GM19452 (cell line): ENCODE measurements around the gene NFE2L2.
"Not testable (repeated sequence)": the region's sequence is repeated elsewhere in the genome, so short reads cannot be mapped to it uniquely, and the experiment has no call there.

ENCODE experiments used
- ATAC-seq: cut with Tn5 transposase; IDR thresholded peaks from one replicate; pipeline ENCODE4 v1.9.1; 2021; ENCODE audit not compliant: unreplicated experiment

Gene NFE2L2

GRCh38 chr2:177204417-177204816, 60.1 kb downstream of the NFE2L2 start:
- no peak for ATAC-seq

DNA sequence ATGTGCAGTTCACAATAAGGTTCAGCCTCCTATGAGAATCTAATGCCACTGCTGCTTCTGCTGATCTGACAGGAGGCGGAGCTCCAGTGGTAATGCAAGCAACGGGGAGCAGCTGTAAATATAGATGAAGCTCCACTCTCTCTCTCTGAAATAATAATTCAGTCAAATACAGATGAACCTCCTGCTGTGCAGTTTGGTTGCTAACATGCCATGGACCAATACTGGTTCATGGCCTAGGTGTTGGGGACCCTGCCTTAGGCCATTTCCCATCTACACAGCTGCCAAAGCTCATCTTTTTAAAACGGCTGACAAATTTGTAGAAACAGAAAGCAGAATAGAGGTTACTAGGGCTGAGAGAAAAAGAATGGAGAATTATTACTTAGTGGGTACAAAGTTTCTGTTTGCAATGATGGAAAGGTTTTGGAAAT, 62.6 kb downstream of the NFE2L2 start:
- ATAC-seq = no peak

DNA sequence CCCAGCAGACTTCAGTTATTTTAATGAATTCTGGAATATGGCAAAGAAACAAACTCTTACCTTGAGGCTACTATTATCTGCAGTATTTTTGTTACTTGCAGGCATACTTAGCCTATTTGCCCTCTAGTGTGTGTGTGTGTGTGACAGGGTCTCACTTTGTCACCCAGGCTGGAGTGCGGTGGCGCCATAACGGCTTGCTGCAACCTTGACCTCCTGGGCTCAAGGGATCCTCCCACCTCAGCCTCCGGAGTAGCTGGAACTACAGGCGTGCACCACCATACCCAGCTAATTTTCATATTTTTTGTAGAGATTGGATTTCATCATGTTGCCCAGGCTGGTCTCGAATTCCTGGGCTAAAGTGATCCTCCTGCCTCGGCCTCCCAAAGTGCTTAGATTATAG, 64.1 kb downstream of the NFE2L2 start:
- ATAC-seq = not testable (repeated sequence)

DNA sequence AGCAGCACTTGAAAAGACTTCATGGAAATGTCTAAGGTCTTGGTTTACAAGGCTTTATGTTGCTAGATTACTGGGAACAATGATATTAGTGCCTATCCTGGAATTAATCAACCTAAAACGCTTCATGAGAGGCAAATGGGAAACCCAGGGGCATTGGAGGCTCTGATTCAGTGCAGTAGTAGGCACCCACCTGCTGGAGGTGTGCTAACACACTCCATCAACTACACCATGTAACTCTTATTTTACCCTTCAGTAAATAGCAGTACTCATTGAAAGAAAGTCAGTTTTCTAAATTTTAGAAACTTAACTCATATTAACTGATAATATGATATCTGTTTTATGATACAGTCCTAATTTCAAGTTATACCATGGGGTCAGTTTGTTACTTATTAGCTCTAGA, 69.3 kb downstream of the NFE2L2 start:
- no peak for ATAC-seq

GRCh38 chr2:177193240-177193639, 71.3 kb downstream of the NFE2L2 start:
- no peak for ATAC-seq

- no peak for ATAC-seq
Observed at GRCh38 chr2:177192788-177193187, 71.7 kb downstream of the NFE2L2 start.

GRCh38 chr2:177190941-177191340, 73.6 kb downstream of the NFE2L2 start:
- no peak for ATAC-seq

DNA sequence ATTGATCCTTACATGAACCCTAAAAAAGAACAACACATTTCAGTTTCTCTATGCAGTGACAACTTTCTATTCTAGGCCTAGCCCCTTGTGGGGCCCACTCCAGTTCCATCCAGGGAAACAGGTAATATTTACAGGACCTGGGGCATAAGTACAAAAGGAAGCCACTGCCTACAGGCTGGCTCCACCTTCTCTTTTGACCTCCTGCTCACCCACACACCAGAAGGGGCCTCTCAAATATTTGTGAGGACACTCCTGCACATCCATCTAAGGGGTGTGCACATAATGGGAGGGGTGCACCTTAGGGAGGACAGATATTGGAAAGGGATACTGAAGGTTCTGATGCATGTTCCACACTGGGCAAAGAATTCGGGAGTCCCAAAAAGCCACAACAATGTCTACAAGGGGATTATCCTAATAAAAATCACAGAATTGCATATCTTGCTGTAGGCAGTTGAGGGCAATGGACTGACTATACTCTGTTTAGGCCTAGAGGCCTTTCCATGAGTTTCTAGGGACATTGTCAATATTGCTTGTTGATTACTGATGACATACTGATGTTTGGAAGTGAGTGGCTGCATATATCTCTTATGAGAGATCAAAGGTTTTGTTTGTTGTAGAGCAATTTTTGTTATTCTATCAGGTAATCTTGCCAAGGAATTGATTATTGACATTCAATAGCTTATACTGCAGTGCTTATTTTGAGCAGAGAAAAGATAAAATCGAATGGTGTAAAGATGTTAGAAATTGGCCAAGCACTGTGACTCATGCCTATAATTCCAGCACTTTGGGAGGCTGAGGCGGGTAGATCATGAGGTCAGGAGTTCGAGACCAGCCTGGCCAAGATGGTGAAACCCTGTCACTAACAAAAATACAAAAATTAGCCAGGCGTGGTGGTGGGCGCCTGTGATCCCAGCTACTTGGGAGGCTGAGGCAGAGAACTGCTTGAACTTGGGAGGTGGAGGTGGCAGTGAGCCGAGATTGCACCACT, 75.8 kb downstream of the NFE2L2 start:
- ATAC-seq = no peak

DNA sequence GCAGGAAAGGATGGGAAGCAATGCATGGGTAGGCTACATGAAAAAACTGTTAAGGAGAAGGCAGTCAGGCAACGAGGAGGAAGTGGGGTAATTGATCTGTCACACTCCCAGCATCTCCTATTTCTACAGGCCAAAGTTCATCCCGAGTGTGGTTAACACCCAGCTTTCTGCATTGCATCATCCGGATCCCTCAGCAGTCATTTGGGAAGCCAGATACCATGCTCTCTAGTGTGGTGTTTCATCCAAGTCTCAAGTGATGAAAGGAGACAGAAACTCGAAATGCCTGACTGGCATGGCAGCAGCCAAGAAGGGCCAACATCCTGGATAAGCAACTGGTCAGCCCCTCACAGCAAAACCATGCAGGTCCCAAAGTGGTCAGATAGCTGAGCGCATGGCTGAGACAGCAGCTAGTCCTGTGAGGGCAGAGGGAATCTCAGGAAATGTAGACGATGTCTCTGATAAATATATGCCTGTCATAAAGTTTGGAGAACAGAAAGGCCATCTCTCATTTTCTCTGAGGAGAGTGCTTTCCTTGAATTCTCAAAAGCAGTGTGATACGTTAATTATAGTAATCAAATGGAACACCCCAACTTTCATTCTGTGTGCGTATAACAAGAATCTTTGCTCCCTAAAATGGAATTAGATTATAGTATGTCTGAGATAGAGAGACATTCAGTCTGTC, 76.8 kb downstream of the NFE2L2 start:
- ATAC-seq = no peak

DNA sequence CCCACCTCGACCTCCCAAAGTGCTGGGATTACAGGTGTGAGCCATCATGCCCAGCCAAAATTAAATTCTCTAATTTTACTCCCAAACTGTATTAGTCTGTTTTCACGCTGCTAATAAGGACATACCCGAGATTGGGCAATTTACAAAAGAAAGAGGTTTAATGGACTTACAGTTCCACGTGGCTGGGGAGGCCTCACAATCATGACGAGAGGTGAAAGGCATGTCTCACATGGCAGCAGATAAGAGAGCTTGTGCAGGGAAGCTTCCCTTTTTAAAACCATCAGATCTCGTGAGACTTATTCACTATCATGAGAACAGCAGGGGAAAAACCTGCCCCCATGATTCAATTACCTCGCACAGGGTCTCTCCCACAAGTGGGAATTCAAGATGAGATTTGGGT, 78.5 kb downstream of the NFE2L2 start:
- not testable (repeated sequence) for ATAC-seq

GRCh38 chr2:177184606-177185005, 79.9 kb downstream of the NFE2L2 start:
- no peak for ATAC-seq

GRCh38 chr2:177183860-177184259, 80.7 kb downstream of the NFE2L2 start:
- no peak for ATAC-seq
